ENCODE measurements around the gene DNAJC15.

DNA sequence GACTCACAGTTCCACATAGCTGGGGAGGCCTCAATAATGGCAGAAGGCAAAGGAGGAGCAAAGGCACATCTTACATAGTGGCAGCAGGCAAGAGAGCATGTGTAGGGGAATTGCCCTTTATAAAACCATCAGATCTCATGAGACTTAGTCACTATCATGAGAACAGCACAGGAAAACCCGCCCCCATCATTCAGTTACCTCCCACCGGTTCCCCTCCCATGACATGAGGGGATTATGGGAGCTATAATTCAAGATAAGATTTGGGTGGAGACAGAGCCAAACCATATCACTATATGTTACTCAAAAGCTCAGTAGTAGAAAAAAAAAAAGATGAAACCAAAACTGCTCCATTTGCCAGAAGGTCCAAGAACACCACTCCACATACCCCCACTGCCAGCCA, 58.5 kb downstream of the DNAJC15 start:
- TF ChIP-seq CTCF (IDR thresholded peaks at IDR 0.05) (no peak), POLR2AphosphoS5 (IDR thresholded peaks at IDR 0.05) (no peak)

All from transverse colon (tissue), 4 donors.